HepG2 (cell line): ENCODE measurements around the gene STC2. TPM values are rescaled to one million over a fixed set of nuclear protein-coding genes. Genes with fewer than 3 reads are reported as not detected.
A peak's percentile ranks its signal among the peaks of the same experiment; 100 is the strongest.

Experiments
- BATF2 ChIP-seq: sonication (generic); formaldehyde crosslinking; IDR thresholded peaks from 2 replicates; pipeline ENCODE4 v1.8.0; 2022; ENCODE audit warnings: mild to moderate bottlenecking, missing genetic modification reagents, moderate library complexity
- CCDC6 ChIP-seq: sonication (generic); formaldehyde crosslinking; IDR thresholded peaks from 2 replicates; pipeline ENCODE4 v1.8.1; 2022; ENCODE audit warnings: mild to moderate bottlenecking, missing genetic modification reagents, moderate library complexity
- ELF1 ChIP-seq: sonication (generic); formaldehyde crosslinking; IDR thresholded peaks from 2 replicates; pipeline ENCODE4 v1.4.0; 2020; ENCODE audit warnings: missing genetic modification reagents
- MYC ChIP-seq: sonication (generic); formaldehyde crosslinking; IDR thresholded peaks from 2 replicates; pipeline ENCODE4 v1.9.0; 2021; ENCODE audit warnings: missing genetic modification reagents, borderline replicate concordance
- NFYB ChIP-seq: sonication (generic); formaldehyde crosslinking; IDR thresholded peaks from 2 replicates; pipeline ENCODE4 v1.4.0; 2020; ENCODE audit warnings: missing genetic modification reagents
- POGK ChIP-seq: sonication (generic); formaldehyde crosslinking; conservative IDR thresholded peaks from 2 replicates; pipeline ENCODE4 v1.8.0; 2022; ENCODE audit warnings: mild to moderate bottlenecking, moderate library complexity, missing genetic modification reagents
- RFXAP ChIP-seq: sonication (generic); formaldehyde crosslinking; IDR thresholded peaks from 2 replicates; pipeline ENCODE4 v1.4.0; 2020; ENCODE audit warnings: missing genetic modification reagents, borderline replicate concordance
- TRIM24 ChIP-seq: sonication (generic); formaldehyde crosslinking; IDR thresholded peaks from 2 replicates; pipeline ENCODE4 v1.8.0; 2022; ENCODE audit warnings: mild to moderate bottlenecking, missing genetic modification reagents
- ZBTB43 ChIP-seq: sonication (generic); formaldehyde crosslinking; conservative IDR thresholded peaks from 2 replicates; pipeline ENCODE4 v1.4.0; 2020; ENCODE audit warnings: missing genetic modification reagents
- ZBTB8A ChIP-seq: sonication (generic); formaldehyde crosslinking; IDR thresholded peaks from 2 replicates; pipeline ENCODE4 v1.4.0; 2020; ENCODE audit warnings: mild to moderate bottlenecking, low read depth, missing genetic modification reagents, borderline replicate concordance
- ZEB1 ChIP-seq: IDR thresholded peaks from 2 replicates; pipeline ENCODE4 v1.6.1; 2012; ENCODE audit warnings: mild to moderate bottlenecking, low read depth, inconsistent platforms; ENCODE audit not compliant: insufficient replicate concordance
- ZMAT5 ChIP-seq: sonication (generic); formaldehyde crosslinking; IDR thresholded peaks from 2 replicates; pipeline ENCODE4 v1.5.0; 2020; ENCODE audit warnings: mild to moderate bottlenecking, low read depth, missing genetic modification reagents, borderline replicate concordance
- ZNF407 ChIP-seq: sonication (generic); formaldehyde crosslinking; IDR thresholded peaks from one replicate; pipeline ENCODE4 v1.5.1; 2020; ENCODE audit warnings: mild to moderate bottlenecking, missing genetic modification reagents; ENCODE audit errors: not compliant biosample characterization
- ZNF501 ChIP-seq: sonication (generic); formaldehyde crosslinking; IDR thresholded peaks from 2 replicates; pipeline ENCODE4 v1.5.1; 2020; ENCODE audit warnings: mild to moderate bottlenecking, moderate library complexity, missing genetic modification reagents
- ZNF619 ChIP-seq: sonication (generic); formaldehyde crosslinking; IDR thresholded peaks from 2 replicates; pipeline ENCODE4 v1.4.0; 2020; ENCODE audit warnings: mild to moderate bottlenecking, missing genetic modification reagents
- ZNF746 ChIP-seq: sonication (generic); formaldehyde crosslinking; IDR thresholded peaks from 2 replicates; pipeline ENCODE4 v1.8.0; 2022; ENCODE audit warnings: mild to moderate bottlenecking, missing genetic modification reagents
- polyA plus RNA-seq, 8 experiments: library from polyadenylated mRNA; depleted of rRNA in 3 of 8; stranded (reverse) in 7 of 8; unstranded in 1 of 8; fragments of >200 nt; fragmentation: Illumina TruSeq in 4 of 8; extraction: Trizol in 4 of 8; gene quantifications; 2 replicates each; pipeline versions ENCODE4 v1.2.1 to v1.2.3, GENCODE V29; 2011 to 2016; ENCODE audit warnings: low read depth in 4 of 8, missing spikeins in 1 of 8, mixed read lengths in 1 of 8; ENCODE audit not compliant: insufficient read depth in 1 of 8
- total RNA-seq, 5 experiments: library from RNA; depleted of rRNA; stranded (reverse); fragments of >200 nt; fragmentation: Illumina TruSeq; extraction: Trizol; gene quantifications; 2 replicates each; pipeline ENCODE4 v1.2.3, GENCODE V29; 2016; ENCODE audit warnings: low read depth in 1 of 5

Gene STC2
- total and polyA plus RNA-seq, 2 of the 13 experiments (the other 11 are each of a cell fraction or from before 2014, with no cell fraction given) = 27.1 to 69.2 TPM

GRCh38 chr5:173293817-173294672 is 34.2 kb downstream of the STC2 start (continued):
- TF ChIP-seq ZNF501 = 0 out of 2 replicates have a peak, but pooled peaks have one; percentile 12
- TF ChIP-seq CCDC6 (CRISPR knock-in tag) = peak; percentile 71
- TF ChIP-seq ZNF619 (CRISPR knock-in tag) = no peak
- TF ChIP-seq ZNF407 (CRISPR knock-in tag) = no peak
- TF ChIP-seq ZMAT5 (CRISPR knock-in tag) = no peak
- TF ChIP-seq TRIM24 (CRISPR knock-in tag) = no peak
- peak; percentile 48; the same call in 1 of the 2 replicates for TF ChIP-seq MYC (CRISPR knock-in tag)
- TF ChIP-seq POGK (CRISPR knock-in tag) = no peak
- no peak for TF ChIP-seq RFXAP (CRISPR knock-in tag)
- no peak for TF ChIP-seq ZBTB43 (CRISPR knock-in tag)
- TF ChIP-seq ZEB1 = peak; percentile 45
- no peak for TF ChIP-seq ZBTB8A (CRISPR knock-in tag)
- TF ChIP-seq ZNF746 (CRISPR knock-in tag) = no peak
- no peak for TF ChIP-seq NFYB (CRISPR knock-in tag)
- TF ChIP-seq BATF2 (CRISPR knock-in tag) = no peak
- no peak for TF ChIP-seq ELF1
